Natural killer cell (primary cell): ENCODE data around the gene DNAH7. TPM values are rescaled to one million over a fixed set of nuclear protein-coding genes. Genes with fewer than 3 reads are reported as not detected.

ENCODE experiments used
- ATAC-seq, 3 donors: fragments of 150-1000 bp in 2 of 3; fragments of 200-7000 bp in 1 of 3; cut with Tn5 transposase; 1 replicate in 1 of 3; 2 replicates in 2 of 3; pipeline ENCODE4 v1.10.0; 2021; ENCODE audit warnings: mild to moderate bottlenecking in 2 of 3, moderate library complexity in 2 of 3
- DNase-seq, 2 donors: peaks; one replicate each; pipeline versions ENCODE4 v3.0.0 to v3.0.0-alpha.2; 2013 to 2021; ENCODE audit warnings: mixed read lengths in 1 of 2
- H3K27ac ChIP-seq: one replicate; pipeline ENCODE4 v1.5.1; 2013; ENCODE audit warnings: mild to moderate bottlenecking, low read length
- H3K27me3 ChIP-seq: one replicate; pipeline ENCODE4 v1.6.1; 2013; ENCODE audit warnings: low read length; ENCODE audit not compliant: control insufficient read depth, insufficient read depth
- H3K36me3 ChIP-seq: one replicate; pipeline ENCODE4 v1.6.1; 2013; ENCODE audit warnings: low read length; ENCODE audit not compliant: control insufficient read depth, insufficient read depth
- H3K4me1 ChIP-seq: one replicate; pipeline ENCODE4 v1.6.1; 2013; ENCODE audit warnings: low read length; ENCODE audit not compliant: control insufficient read depth, insufficient read depth
- H3K4me3 ChIP-seq: one replicate; pipeline ENCODE4 v1.5.1; 2013; ENCODE audit warnings: low read length
- H3K9me3 ChIP-seq: one replicate; pipeline ENCODE4 v1.6.1; 2013; ENCODE audit warnings: low read length; ENCODE audit not compliant: control insufficient read depth, insufficient read depth
- H3K27ac Mint-ChIP-seq, 2 donors: one replicate each; pipeline ENCODE4 v1.8.0; 2022; ENCODE audit warnings: mild to moderate bottlenecking in 2 of 2, mixed read lengths in 2 of 2, moderate library complexity in 1 of 2
- H3K27me3 Mint-ChIP-seq, 2 donors: one replicate each; pipeline ENCODE4 v1.8.0; 2022; ENCODE audit warnings: low read depth in 2 of 2, mixed read lengths in 2 of 2
- H3K36me3 Mint-ChIP-seq: one replicate; pipeline ENCODE4 v1.8.0; 2022; ENCODE audit warnings: mixed read lengths
- H3K4me1 Mint-ChIP-seq, 2 donors: one replicate each; pipeline ENCODE4 v1.8.0; 2022; ENCODE audit warnings: mixed read lengths in 2 of 2
- H3K4me3 Mint-ChIP-seq: one replicate; pipeline ENCODE4 v1.8.0; 2022; ENCODE audit warnings: mild to moderate bottlenecking, moderate library complexity, mixed read lengths
- H3K9me3 Mint-ChIP-seq, 2 donors: one replicate each; pipeline ENCODE4 v1.8.0; 2022; ENCODE audit warnings: mixed read lengths in 2 of 2
- WGBS: methylation state at CpG from one replicate; pipeline ENCODE4 v1.1.7; 2013; ENCODE audit warnings: missing lambda C conversion rate; ENCODE audit not compliant: insufficient coverage; 5-methylcytosine and 5-hydroxymethylcytosine counted together
- intact Hi-C: fragments of 100-400 bp; cut with micrococcal nuclease; formaldehyde crosslinking; loops from one replicate; pipeline ENCODE4 v1.14.2; 2022
- total RNA-seq, 4 donors: library from RNA; stranded (reverse); fragments of 120-200 nt in 1 of 4; gene quantifications; one replicate each; pipeline versions ENCODE4 v1.2.3 to v1.2.4, GENCODE V29; 2013 to 2022
- TF ChIP-seq, protein P1 (sequence below): fragments of 200-600 bp; IDR thresholded peaks from one replicate; pipeline ENCODE4 v1.8.0; 2022; ENCODE audit warnings: antibody characterized with exemption

The DNAH7 gene
- total RNA-seq, 3 donors from 2014 or later (not counting 1 experiment from before 2014, with no cell fraction given), result 0.07 to 0.20 TPM; not detected in 1

DNA sequence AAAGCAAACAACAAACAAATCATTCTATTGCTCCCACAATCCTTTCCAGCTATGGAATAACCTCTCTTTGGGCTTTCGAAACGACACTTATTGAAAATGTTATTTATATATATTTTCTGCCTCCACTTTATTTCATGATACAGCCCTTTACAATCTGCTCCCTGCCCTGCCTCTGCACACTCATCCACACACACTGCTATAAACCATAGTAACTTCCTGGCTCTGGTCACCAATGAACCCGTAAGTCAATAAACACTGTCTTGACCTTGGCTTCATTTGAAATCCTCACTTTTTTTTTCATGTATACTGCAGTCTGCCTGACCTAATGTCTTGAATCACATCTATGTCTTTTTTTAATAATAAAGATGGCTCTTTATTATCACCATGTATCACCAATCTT is 250.1 kb downstream of the DNAH7 start:
- Mint-ChIP-seq H3K9me3 (no peaks in the 10 kb centered on the region), H3K36me3 (no peaks in the 10 kb centered on the region), H3K27ac (no peak overlapping the region), H3K4me1 (no peaks in the 10 kb centered on the region), H3K4me3 (no peak overlapping the region), H3K27me3 (no peaks in the 10 kb centered on the region)
- Histone ChIP-seq H3K36me3 (no peaks in the 10 kb centered on the region), H3K27me3 (no peaks in the 10 kb centered on the region), H3K4me1 (no peaks in the 10 kb centered on the region), H3K27ac (no peak overlapping the region), H3K4me3 (no peak overlapping the region), H3K9me3 (no peaks in the 10 kb centered on the region)
- WGBS, result 76% methylated on average over 3 of the region's 3 CpGs
- ATAC-seq, result no peak
- DNase-seq, result no peak
- TF ChIP-seq, protein P1, sequence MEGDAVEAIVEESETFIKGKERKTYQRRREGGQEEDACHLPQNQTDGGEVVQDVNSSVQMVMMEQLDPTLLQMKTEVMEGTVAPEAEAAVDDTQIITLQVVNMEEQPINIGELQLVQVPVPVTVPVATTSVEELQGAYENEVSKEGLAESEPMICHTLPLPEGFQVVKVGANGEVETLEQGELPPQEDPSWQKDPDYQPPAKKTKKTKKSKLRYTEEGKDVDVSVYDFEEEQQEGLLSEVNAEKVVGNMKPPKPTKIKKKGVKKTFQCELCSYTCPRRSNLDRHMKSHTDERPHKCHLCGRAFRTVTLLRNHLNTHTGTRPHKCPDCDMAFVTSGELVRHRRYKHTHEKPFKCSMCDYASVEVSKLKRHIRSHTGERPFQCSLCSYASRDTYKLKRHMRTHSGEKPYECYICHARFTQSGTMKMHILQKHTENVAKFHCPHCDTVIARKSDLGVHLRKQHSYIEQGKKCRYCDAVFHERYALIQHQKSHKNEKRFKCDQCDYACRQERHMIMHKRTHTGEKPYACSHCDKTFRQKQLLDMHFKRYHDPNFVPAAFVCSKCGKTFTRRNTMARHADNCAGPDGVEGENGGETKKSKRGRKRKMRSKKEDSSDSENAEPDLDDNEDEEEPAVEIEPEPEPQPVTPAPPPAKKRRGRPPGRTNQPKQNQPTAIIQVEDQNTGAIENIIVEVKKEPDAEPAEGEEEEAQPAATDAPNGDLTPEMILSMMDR, result no peak
- intact Hi-C loops, result no loop called here

DNA sequence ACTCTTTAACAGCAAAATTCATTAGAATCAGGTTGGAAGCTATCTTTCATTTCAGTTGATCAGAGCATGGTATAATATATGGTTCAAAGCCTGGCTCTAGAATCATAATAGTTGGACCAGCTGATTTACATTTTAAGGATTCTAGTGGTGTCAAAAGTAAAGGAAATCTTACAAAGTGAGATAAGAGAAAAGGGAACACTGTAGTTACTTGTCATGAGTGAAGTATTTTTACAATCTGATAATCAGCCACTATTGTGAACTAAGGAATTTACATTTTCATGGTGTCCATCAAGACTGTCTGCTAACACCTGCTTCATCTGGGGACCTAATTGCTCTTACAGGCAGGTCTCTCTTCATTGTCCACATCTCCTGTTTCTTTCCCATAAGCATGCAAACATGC is 250.5 kb downstream of the DNAH7 start:
- intact Hi-C loops, result no loop called here
- ATAC-seq (no peak), DNase-seq (no peak)
- H3K9me3 ChIP-seq, result no peaks in the 10 kb centered on the region
- Mint-ChIP-seq H3K4me3 (no peak overlapping the region), H3K27me3 (no peaks in the 10 kb centered on the region), H3K36me3 (no peaks in the 10 kb centered on the region), H3K9me3 (no peaks in the 10 kb centered on the region), H3K4me1 (no peaks in the 10 kb centered on the region), H3K27ac (no peak overlapping the region)
- TF ChIP-seq, protein P1, result no peak
- no peaks in the 10 kb centered on the region for H3K4me1 ChIP-seq
- H3K27me3 ChIP-seq, result no peaks in the 10 kb centered on the region
- H3K36me3 ChIP-seq, result no peaks in the 10 kb centered on the region
- no peak overlapping the region for H3K4me3 ChIP-seq
- no peak overlapping the region for H3K27ac ChIP-seq

DNA sequence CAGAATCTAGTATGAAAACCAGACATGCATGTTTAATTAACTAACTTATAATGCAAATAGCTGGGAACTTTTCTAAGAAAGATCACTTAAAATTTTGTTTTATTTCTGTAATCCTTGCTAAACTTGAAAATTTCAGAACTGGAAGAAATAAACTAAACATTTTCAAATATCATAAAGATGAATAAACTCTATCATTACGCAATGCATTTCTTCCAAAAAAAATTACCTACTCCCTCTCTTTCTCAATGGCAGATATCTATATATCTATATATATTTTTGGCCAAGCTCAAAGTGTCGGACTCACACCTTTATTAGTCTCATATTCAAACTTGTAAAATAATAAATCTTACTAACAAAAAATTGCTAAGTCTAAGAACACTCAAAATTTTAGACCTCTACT is 253.6 kb downstream of the DNAH7 start:
- Mint-ChIP-seq H3K4me3 (no peak overlapping the region), H3K27me3 (no peaks in the 10 kb centered on the region), H3K36me3 (no peaks in the 10 kb centered on the region), H3K9me3 (no peaks in the 10 kb centered on the region), H3K27ac (no peak overlapping the region), H3K4me1 (no peaks in the 10 kb centered on the region)
- DNase-seq (no peak), ATAC-seq (no peak)
- Histone ChIP-seq H3K4me1 (no peaks in the 10 kb centered on the region), H3K27me3 (no peaks in the 10 kb centered on the region), H3K27ac (no peak overlapping the region), H3K9me3 (no peaks in the 10 kb centered on the region), H3K4me3 (no peak overlapping the region), H3K36me3 (no peaks in the 10 kb centered on the region)
- intact Hi-C loops, result no loop called here
- TF ChIP-seq, protein P1, result no peak
- WGBS, result 100% methylated on average over 1 of the region's 2 CpGs

DNA sequence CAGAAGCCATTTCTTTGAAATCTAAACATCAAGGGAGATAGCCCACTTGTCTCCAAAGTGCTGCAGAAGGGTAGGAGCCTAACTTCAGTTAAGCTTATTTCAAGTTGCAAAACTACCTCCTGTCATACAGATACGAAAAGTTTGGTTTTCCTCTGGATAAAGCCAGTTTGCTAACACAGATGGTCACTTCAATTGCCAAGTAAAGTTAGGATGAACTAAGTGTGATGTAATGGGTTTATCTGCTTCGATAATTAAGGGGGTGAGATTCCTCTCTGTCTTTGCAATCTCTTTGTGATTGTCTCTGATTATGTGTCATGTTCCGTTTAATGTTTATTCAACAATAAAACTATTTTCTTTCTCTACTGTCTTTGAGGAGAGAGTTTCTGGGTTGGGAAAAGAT is 255.2 kb downstream of the DNAH7 start:
- no peak for DNase-seq
- 67% methylated on average over 2 of the region's 3 CpGs for WGBS
- Histone ChIP-seq H3K27me3 (no peaks in the 10 kb centered on the region), H3K4me3 (no peak overlapping the region), H3K27ac (no peak overlapping the region), H3K9me3 (no peaks in the 10 kb centered on the region), H3K36me3 (no peaks in the 10 kb centered on the region), H3K4me1 (no peaks in the 10 kb centered on the region)
- Mint-ChIP-seq H3K9me3 (no peaks in the 10 kb centered on the region), H3K27me3 (peaks cover 0 to 3% of the 10 kb centered on the region in 2 donors), H3K36me3 (no peaks in the 10 kb centered on the region), H3K27ac (no peak overlapping the region), H3K4me3 (no peak overlapping the region), H3K4me1 (no peaks in the 10 kb centered on the region)
- TF ChIP-seq, protein P1, result no peak
- no peak for ATAC-seq
- intact Hi-C loops, result no loop called here
